ENCODE measurements around the gene TMIGD2.
"Not testable (repeated sequence)": the region's sequence is repeated elsewhere in the genome, so short reads cannot be mapped to it uniquely, and the experiment has no call there.

The TMIGD2 gene

GRCh38 chr19:4278010-4278409, 24.2 kb downstream of the TMIGD2 start:
- Histone ChIP-seq H3K4me3 (ENCODE audit: low read length) (no peak overlapping the region), H3K9me3 (ENCODE audit: control insufficient read depth, insufficient read depth, low read length) (no peaks in the 10 kb centered on the region), H3K27ac (ENCODE audit: low read depth, low read length) (no peak overlapping the region), H3K36me3 (ENCODE audit: control insufficient read depth, low read length) (no peaks in the 10 kb centered on the region), H3K4me1 (ENCODE audit: control insufficient read depth, low read length) (no peaks in the 10 kb centered on the region), H3F3A (ENCODE audit: control insufficient read depth, insufficient read depth) (no peaks in the 10 kb centered on the region), H3K27me3 (ENCODE audit: control insufficient read depth, low read length) (peaks cover 4% of the 10 kb centered on the region; the same call in 1 of the 2 replicates), H3K79me2 (ENCODE audit: control insufficient read depth, low read length) (no peaks in the 10 kb centered on the region), H3K4me2 (ENCODE audit: low read length) (no peak overlapping the region), H4K20me1 (ENCODE audit: control insufficient read depth, insufficient read depth, low read depth, low read length) (no peaks in the 10 kb centered on the region), H3K9me2 (replicated peaks; ENCODE audit: control insufficient read depth, low read length) (no peaks in the 10 kb centered on the region)
- TF ChIP-seq EZH2phosphoT487 (IDR thresholded peaks at IDR 0.05; ENCODE audit: borderline replicate concordance, low read length) (no peak), CTCF (IDR thresholded peaks at IDR 0.05; ENCODE audit: low read depth, low read length, poor library complexity, severe bottlenecking) (no peak)

- no peak for TF ChIP-seq EZH2phosphoT487 (IDR thresholded peaks at IDR 0.05; ENCODE audit: borderline replicate concordance, low read length)
- TF ChIP-seq CTCF (IDR thresholded peaks at IDR 0.05; ENCODE audit: low read depth, low read length, poor library complexity, severe bottlenecking): no peak
- Histone ChIP-seq H3K9me3 (ENCODE audit: control insufficient read depth, insufficient read depth, low read length) (no peaks in the 10 kb centered on the region), H3K4me1 (ENCODE audit: control insufficient read depth, low read length) (no peaks in the 10 kb centered on the region), H3K79me2 (ENCODE audit: control insufficient read depth, low read length) (no peaks in the 10 kb centered on the region), H3K27me3 (ENCODE audit: control insufficient read depth, low read length) (peaks cover 4% of the 10 kb centered on the region; the same call in 1 of the 2 replicates), H3K9me2 (replicated peaks; ENCODE audit: control insufficient read depth, low read length) (no peaks in the 10 kb centered on the region), H3K27ac (ENCODE audit: low read depth, low read length) (no peak overlapping the region), H3K36me3 (ENCODE audit: control insufficient read depth, low read length) (no peaks in the 10 kb centered on the region), H3K4me3 (ENCODE audit: low read length) (no peak overlapping the region), H3F3A (ENCODE audit: control insufficient read depth, insufficient read depth) (no peaks in the 10 kb centered on the region), H4K20me1 (ENCODE audit: control insufficient read depth, insufficient read depth, low read depth, low read length) (no peaks in the 10 kb centered on the region), H3K4me2 (ENCODE audit: low read length) (no peak overlapping the region)
Observed at GRCh38 chr19:4277191-4277696, 24.9 kb downstream of the TMIGD2 start.

- H3K9me2 ChIP-seq (replicated peaks; ENCODE audit: control insufficient read depth, low read length); H3F3A ChIP-seq (ENCODE audit: control insufficient read depth, insufficient read depth); H3K4me2 ChIP-seq (ENCODE audit: low read length); H3K9me3 ChIP-seq (ENCODE audit: control insufficient read depth, insufficient read depth, low read length); H3K36me3 ChIP-seq (ENCODE audit: control insufficient read depth, low read length); H3K79me2 ChIP-seq (ENCODE audit: control insufficient read depth, low read length); H3K4me3 ChIP-seq (ENCODE audit: low read length); H4K20me1 ChIP-seq (ENCODE audit: control insufficient read depth, insufficient read depth, low read depth, low read length); H3K27me3 ChIP-seq (ENCODE audit: control insufficient read depth, low read length); H3K4me1 ChIP-seq (ENCODE audit: control insufficient read depth, low read length); H3K27ac ChIP-seq (ENCODE audit: low read depth, low read length): not testable (repeated sequence)
Observed at GRCh38 chr19:4274321-4274686, 27.9 kb downstream of the TMIGD2 start.

GRCh38 chr19:4272894-4273293, 29.3 kb downstream of the TMIGD2 start:
- no peaks in the 10 kb centered on the region for H3K4me1 ChIP-seq (ENCODE audit: control insufficient read depth, low read length)
- no peak overlapping the region for H3K4me2 ChIP-seq (ENCODE audit: low read length)
- peaks cover 18% of the 10 kb centered on the region for H3K36me3 ChIP-seq (ENCODE audit: control insufficient read depth, low read length)
- no peaks in the 10 kb centered on the region for H3F3A ChIP-seq (ENCODE audit: control insufficient read depth, insufficient read depth)
- H3K27me3 ChIP-seq (ENCODE audit: control insufficient read depth, low read length): peaks cover under 1% of the 10 kb centered on the region; the same call in 1 of the 2 replicates
- TF ChIP-seq CTCF (IDR thresholded peaks at IDR 0.05; ENCODE audit: low read depth, low read length, poor library complexity, severe bottlenecking) (no peak), EZH2phosphoT487 (IDR thresholded peaks at IDR 0.05; ENCODE audit: borderline replicate concordance, low read length) (no peak)
- no peaks in the 10 kb centered on the region for H3K9me3 ChIP-seq (ENCODE audit: control insufficient read depth, insufficient read depth, low read length)
- H3K4me3 ChIP-seq (ENCODE audit: low read length): no peak overlapping the region
- no peak overlapping the region for H3K27ac ChIP-seq (ENCODE audit: low read depth, low read length)
- no peaks in the 10 kb centered on the region for H3K9me2 ChIP-seq (replicated peaks; ENCODE audit: control insufficient read depth, low read length)
- no peaks in the 10 kb centered on the region; the same call in 1 of the 2 replicates for H4K20me1 ChIP-seq (ENCODE audit: control insufficient read depth, insufficient read depth, low read depth, low read length)
- no peaks in the 10 kb centered on the region for H3K79me2 ChIP-seq (ENCODE audit: control insufficient read depth, low read length)
